22Rv1 (cell line): ENCODE measurements around the gene RNF157.

Source experiments
- ZFX ChIP-seq: fragments of 450-650 bp; IDR thresholded peaks from 2 replicates; pipeline ENCODE4 v1.6.1; 2017; ENCODE audit warnings: antibody characterized with exemption, borderline replicate concordance
- TF ChIP-seq, protein P1 (sequence below): fragments of 450-650 bp; IDR thresholded peaks from 2 replicates; pipeline ENCODE4 v1.5.1; 2017; ENCODE audit warnings: mild to moderate bottlenecking

- TF ChIP-seq, protein P1, sequence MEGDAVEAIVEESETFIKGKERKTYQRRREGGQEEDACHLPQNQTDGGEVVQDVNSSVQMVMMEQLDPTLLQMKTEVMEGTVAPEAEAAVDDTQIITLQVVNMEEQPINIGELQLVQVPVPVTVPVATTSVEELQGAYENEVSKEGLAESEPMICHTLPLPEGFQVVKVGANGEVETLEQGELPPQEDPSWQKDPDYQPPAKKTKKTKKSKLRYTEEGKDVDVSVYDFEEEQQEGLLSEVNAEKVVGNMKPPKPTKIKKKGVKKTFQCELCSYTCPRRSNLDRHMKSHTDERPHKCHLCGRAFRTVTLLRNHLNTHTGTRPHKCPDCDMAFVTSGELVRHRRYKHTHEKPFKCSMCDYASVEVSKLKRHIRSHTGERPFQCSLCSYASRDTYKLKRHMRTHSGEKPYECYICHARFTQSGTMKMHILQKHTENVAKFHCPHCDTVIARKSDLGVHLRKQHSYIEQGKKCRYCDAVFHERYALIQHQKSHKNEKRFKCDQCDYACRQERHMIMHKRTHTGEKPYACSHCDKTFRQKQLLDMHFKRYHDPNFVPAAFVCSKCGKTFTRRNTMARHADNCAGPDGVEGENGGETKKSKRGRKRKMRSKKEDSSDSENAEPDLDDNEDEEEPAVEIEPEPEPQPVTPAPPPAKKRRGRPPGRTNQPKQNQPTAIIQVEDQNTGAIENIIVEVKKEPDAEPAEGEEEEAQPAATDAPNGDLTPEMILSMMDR, result no peak
- TF ChIP-seq ZFX, result no peak
Measured at GRCh38 chr17:76184290-76184689, 56.0 kb downstream of the RNF157 start.
